Activated gamma-delta T cell treated with anti-CD3 and anti-CD28 coated beads, Interleukin-2, amount 50 U/mL, for 16 hours (primary cell): ENCODE results near the gene BIVM.

Experiments
- DNase-seq: peaks from one replicate; pipeline ENCODE4 v3.0.0-alpha.2; 2020; ENCODE audit warnings: low read depth

BIVM gene

GRCh38 chr13:102881819-102882686 lies 83.1 kb downstream of the BIVM start:
- DNase-seq: no peak
